HG02759 (cell line): ENCODE data around the gene TMEM51.
"Not testable (repeated sequence)": the region's sequence is repeated elsewhere in the genome, so short reads cannot be mapped to it uniquely, and the experiment has no call there.

Experiments
- ATAC-seq: cut with Tn5 transposase; IDR thresholded peaks from one replicate; pipeline ENCODE4 v1.9.1; 2021; ENCODE audit warnings: mild to moderate bottlenecking, moderate library complexity; ENCODE audit not compliant: unreplicated experiment

The TMEM51 gene

GRCh38 chr1:15125101-15125745 lies 28.3 kb upstream of the TMEM51 start:
- no peak for ATAC-seq

GRCh38 chr1:15128077-15128476 lies 25.5 kb upstream of the TMEM51 start:
- ATAC-seq = no peak

- peak; percentile 71 for ATAC-seq
Observed at GRCh38 chr1:15128520-15129313, 24.8 kb upstream of the TMEM51 start.

GRCh38 chr1:15129944-15130343 lies 23.6 kb upstream of the TMEM51 start:
- ATAC-seq = no peak

- no peak for ATAC-seq
Observed at GRCh38 chr1:15130607-15131006, 22.9 kb upstream of the TMEM51 start.

- no peak for ATAC-seq
Observed at GRCh38 chr1:15132965-15133364, 20.6 kb upstream of the TMEM51 start.

- ATAC-seq = no peak
Observed at GRCh38 chr1:15134285-15134684, 19.3 kb upstream of the TMEM51 start.

- ATAC-seq = not testable (repeated sequence)
Observed at GRCh38 chr1:15135604-15136003, 17.9 kb upstream of the TMEM51 start.

- no peak for ATAC-seq
Observed at GRCh38 chr1:15137809-15138208, 15.7 kb upstream of the TMEM51 start.

GRCh38 chr1:15139654-15140350 lies 13.7 kb upstream of the TMEM51 start:
- no peak for ATAC-seq

- ATAC-seq = no peak
Observed at GRCh38 chr1:15141935-15142539, 11.5 kb upstream of the TMEM51 start.

- ATAC-seq = no peak
Observed at GRCh38 chr1:15145327-15145726, 8.2 kb upstream of the TMEM51 start.

GRCh38 chr1:15146142-15146680 lies 7.3 kb upstream of the TMEM51 start:
- ATAC-seq = no peak

GRCh38 chr1:15146971-15147376 lies 6.6 kb upstream of the TMEM51 start:
- ATAC-seq = no peak

GRCh38 chr1:15148004-15148403 lies 5.5 kb upstream of the TMEM51 start:
- no peak for ATAC-seq

- no peak for ATAC-seq
Observed at GRCh38 chr1:15148475-15148874, 5.1 kb upstream of the TMEM51 start.

- no peak for ATAC-seq
Observed at GRCh38 chr1:15148941-15149340, 4.6 kb upstream of the TMEM51 start.

GRCh38 chr1:15150376-15150775 lies 3.2 kb upstream of the TMEM51 start:
- no peak for ATAC-seq

- no peak for ATAC-seq
Observed at GRCh38 chr1:15151377-15151806, 2.2 kb upstream of the TMEM51 start.

- no peak for ATAC-seq
Observed at GRCh38 chr1:15151871-15152270, 1.7 kb upstream of the TMEM51 start.
